ENCODE results near the gene MPC1L.

MPC1L gene

DNA sequence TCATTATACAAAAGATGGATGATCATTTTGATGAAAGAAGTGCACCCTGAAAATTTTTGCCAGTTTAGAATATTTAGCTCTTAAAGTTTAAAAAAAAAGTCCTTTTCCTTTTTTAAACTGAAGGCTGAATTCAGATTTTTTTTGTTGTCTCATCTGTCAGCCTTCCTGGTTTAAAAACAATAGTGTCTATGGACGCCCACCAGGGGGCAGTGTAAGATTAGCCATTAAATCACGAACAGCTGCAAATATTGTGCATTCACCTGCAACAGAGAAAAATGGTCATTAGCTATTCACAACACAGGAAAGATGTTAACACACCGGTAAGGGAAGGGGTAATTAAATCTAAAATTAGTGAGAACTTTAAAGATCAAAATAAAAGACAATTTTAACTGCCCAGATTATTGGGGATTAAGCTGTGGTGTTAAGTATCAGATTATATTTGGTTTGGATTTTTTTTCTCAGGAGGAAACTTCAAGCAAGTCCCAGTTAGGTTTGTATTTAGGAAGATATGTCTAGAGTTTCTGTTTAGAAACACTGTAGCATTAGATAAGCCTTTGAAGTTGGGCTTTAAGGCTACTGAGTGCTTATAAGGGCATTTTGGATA lies 28.5 kb downstream of the MPC1L start:
- no peak for TF ChIP-seq POLR2A (IDR thresholded peaks at IDR 0.05; ENCODE audit: low read depth, low read length)
- FAIRE-seq (no peak), DNase-seq (ENCODE audit: insufficient read length, low spot score) (no peak)

DNA sequence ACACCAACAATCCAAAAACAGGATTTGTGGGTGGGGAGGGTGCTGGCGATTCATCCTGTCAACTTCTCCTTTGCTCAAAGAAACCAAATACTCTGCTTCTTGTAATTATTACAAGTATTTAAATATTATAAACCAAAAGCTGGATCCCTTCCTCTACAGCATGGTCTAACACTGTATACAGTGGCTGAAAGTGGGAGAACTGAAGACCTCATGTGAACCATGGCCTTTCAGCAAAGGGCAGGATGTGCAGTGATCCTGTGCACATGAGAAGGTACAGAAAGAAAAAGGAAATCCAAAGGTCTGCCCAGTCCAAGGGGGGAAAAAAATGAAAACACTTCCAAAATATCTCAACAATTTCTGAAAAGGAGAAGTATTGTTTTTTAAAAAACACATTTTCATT lies 29.4 kb downstream of the MPC1L start:
- TF ChIP-seq POLR2A (IDR thresholded peaks at IDR 0.05; ENCODE audit: low read depth, low read length) = no peak
- no peak for DNase-seq (ENCODE audit: insufficient read length, low spot score)
- no peak for FAIRE-seq

DNA sequence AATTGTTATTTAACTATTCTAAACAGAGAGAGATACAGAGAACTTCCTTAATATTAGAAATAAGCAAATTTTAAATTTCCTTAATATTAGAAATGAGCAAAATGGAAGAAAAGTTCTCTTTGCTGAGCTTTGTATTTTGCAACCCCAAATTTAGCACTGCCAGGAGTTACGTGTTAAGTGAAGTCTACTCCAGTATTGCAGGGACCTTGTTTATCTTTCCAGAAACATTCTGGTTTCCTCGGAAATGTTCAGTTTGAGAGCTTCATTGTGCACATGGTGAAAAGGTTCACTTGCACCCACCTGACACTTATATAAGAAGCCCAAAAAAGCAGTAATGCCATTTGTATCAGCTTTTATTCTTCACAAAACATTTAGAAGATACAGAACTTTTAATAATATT lies 30.3 kb downstream of the MPC1L start:
- no peak for FAIRE-seq
- no peak for DNase-seq (ENCODE audit: insufficient read length, low spot score)
- no peak for TF ChIP-seq POLR2A (IDR thresholded peaks at IDR 0.05; ENCODE audit: low read depth, low read length)

DNA sequence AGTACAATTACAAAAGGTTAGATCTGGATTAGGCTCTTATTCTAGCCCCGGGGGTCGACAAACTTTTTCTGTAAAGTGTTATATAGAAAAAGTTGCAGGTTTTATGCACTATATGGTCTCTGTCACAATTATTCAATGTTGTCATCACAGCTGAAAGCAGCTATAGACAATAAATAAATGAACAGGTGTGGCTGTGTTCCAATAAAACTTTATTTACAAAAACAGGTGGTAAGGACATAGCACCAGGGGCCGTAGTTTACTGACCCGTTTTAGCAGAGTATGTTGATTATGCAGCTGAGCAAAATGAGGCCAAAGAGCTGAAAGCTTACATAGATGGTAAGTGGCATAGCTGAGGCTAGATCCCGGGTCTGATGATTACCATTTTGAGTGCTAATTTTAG lies 37.2 kb downstream of the MPC1L start:
- DNase-seq (ENCODE audit: insufficient read length, low spot score) (no peak), FAIRE-seq (no peak)
- no peak for TF ChIP-seq POLR2A (IDR thresholded peaks at IDR 0.05; ENCODE audit: low read depth, low read length)

DNA sequence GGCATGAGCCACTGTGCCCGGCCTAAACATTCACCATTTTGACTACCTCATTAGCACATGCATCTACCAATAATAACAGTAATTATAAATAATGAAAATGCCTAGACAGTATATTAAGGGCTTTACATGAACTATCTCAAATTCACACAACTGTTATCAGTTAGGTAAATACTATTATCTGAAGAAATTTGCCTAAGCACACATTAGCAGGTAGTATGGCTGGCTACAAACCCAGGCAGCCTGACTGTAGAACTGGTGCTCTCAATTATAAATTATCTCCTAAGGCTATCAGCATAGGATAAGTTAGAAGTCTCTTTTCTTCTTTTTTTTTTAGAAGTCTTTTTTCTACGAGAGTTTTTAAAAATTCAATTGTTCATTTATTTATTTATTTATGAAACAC lies 38.3 kb downstream of the MPC1L start:
- FAIRE-seq (no peak), DNase-seq (ENCODE audit: insufficient read length, low spot score) (no peak)
- TF ChIP-seq POLR2A (IDR thresholded peaks at IDR 0.05; ENCODE audit: low read depth, low read length) = no peak

DNA sequence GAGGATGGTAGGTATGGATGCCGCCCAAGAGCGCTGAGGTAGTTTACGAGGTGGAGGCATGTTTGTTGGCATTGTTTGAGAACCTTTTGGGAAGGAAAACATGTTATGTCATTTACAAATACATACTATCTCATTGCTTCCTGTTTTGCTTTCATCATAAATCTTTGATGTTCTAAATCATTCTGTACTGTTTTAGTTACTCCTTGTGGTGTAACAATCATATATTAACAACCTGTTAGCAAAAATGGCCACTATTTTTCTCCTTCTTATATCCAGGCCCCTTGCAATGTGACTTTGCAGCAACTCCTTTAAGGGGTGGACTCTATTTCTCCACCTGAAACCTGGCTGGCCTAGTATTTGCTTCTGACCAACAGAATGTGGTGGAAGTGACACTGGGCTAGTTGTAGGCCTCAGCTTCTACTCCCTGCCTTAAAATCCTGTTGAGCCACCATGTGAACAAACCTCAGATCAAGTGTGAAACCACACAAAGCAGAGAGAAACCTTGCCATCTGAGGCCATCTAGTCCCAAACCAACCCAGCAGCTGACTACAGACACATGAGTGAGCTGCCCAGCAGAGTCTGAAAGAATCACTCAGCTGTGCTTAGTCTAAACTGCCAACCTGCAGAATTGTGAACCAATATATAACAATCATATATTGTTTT lies 40.0 kb downstream of the MPC1L start:
- FAIRE-seq = no peak
- TF ChIP-seq POLR2A (IDR thresholded peaks at IDR 0.05; ENCODE audit: low read depth, low read length) = no peak

DNA sequence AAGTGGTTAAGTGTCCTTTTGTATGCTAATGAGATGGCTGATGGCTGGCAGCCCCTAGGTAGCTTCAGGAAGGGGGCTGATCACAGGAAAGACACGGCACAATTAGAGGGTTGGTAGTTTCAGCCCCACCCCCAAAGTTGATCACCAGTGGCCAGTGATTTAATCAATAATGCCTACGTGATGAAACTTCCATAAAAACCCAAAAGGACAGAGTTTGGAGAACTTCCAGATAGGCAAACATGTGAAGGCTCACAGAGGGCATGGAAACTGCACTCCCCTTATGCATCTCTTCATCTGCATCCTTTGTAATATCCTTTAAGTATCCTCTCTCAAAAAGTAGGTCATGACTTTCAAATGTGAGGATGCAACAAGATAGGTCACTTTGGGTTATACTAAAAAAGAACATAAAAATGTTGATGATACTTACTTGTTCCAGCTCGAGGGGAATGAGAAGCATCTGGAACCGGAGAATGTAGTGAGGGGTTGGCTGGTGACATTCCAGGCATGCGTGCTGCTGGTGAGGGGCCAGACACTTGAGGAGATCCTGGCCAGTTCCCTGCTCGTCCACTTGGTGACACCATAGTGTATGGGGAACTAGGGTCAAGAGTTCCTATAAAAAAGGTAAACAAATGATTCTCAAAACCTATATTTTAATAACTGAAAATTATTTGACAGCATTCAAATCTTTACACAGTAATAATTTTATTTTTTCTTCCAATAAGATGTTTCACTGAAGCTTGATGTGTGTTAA lies 40.8 kb downstream of the MPC1L start:
- TF ChIP-seq POLR2A (IDR thresholded peaks at IDR 0.05; ENCODE audit: low read depth, low read length) = no peak
- FAIRE-seq (no peak), DNase-seq (ENCODE audit: insufficient read length, low spot score) (no peak)

More for the DNA sequence above, 40.0 kb downstream of the MPC1L start:
- no peak for DNase-seq (ENCODE audit: insufficient read length, low spot score)

DNA sequence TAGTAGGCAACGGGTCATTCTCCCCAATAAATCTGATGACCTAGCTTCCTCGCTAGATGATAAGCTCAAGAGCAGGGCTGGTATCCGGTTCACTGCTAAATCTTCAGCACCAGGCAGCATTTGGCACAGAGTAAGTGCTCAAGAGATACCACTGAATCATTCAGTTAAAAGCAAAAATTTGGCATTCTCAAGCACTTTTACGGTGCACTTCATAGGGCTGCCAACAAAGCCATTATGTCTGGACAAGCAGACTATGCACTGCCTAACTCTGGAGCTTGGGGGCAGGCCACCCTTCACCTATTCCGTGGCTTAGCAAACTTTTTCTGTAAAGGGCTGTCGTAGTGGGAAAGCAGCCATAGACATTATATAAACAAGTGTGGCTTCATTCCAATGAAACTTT lies 47.9 kb downstream of the MPC1L start:
- no peak for DNase-seq (ENCODE audit: insufficient read length, low spot score)

More for the DNA sequence above, 47.9 kb downstream of the MPC1L start:
- no peak for FAIRE-seq
- no peak for TF ChIP-seq POLR2A (IDR thresholded peaks at IDR 0.05; ENCODE audit: low read depth, low read length)

All from H54 (cell line).